GM18867 (cell line): ENCODE data around the gene OTOR.

Experiments
- ATAC-seq: cut with Tn5 transposase; IDR thresholded peaks from one replicate; pipeline ENCODE4 v1.9.1; 2021; ENCODE audit warnings: mild to moderate bottlenecking, moderate library complexity; ENCODE audit not compliant: unreplicated experiment

OTOR gene

GRCh38 chr20:16747291-16747811 lies 807 bp upstream of the OTOR start:
- no peak for ATAC-seq

GRCh38 chr20:16749573-16749972 lies 1.4 kb downstream of the OTOR start:
- no peak for ATAC-seq

- ATAC-seq, result no peak
Observed at GRCh38 chr20:16752082-16752481, 3.9 kb downstream of the OTOR start.

GRCh38 chr20:16752901-16753300 lies 4.7 kb downstream of the OTOR start:
- no peak for ATAC-seq

- ATAC-seq, result no peak
Observed at GRCh38 chr20:16758454-16759180, 10.5 kb downstream of the OTOR start.

- no peak for ATAC-seq
Observed at GRCh38 chr20:16759181-16759563, 11.0 kb downstream of the OTOR start.

- no peak for ATAC-seq
Observed at GRCh38 chr20:16760431-16761304, 12.5 kb downstream of the OTOR start.

- ATAC-seq, result peak; percentile 85
Observed at GRCh38 chr20:16761305-16761829, 13.2 kb downstream of the OTOR start.

GRCh38 chr20:16764560-16764959 lies 16.4 kb downstream of the OTOR start:
- no peak for ATAC-seq

GRCh38 chr20:16771213-16771612 lies 23.1 kb downstream of the OTOR start:
- ATAC-seq, result no peak

GRCh38 chr20:16775961-16776360 lies 27.8 kb downstream of the OTOR start:
- ATAC-seq, result no peak

- ATAC-seq, result no peak
Observed at GRCh38 chr20:16777126-16777525, 29.0 kb downstream of the OTOR start.

- ATAC-seq, result no peak
Observed at GRCh38 chr20:16778159-16778558, 30.0 kb downstream of the OTOR start.

- ATAC-seq, result no peak
Observed at GRCh38 chr20:16781496-16781895, 33.3 kb downstream of the OTOR start.

- no peak for ATAC-seq
Observed at GRCh38 chr20:16785226-16785625, 37.1 kb downstream of the OTOR start.
